Left forelimb (tissue), 1 donor: ENCODE measurements around the gene FAM13A.

Experiments
- DNase-seq: peaks from one replicate; pipeline ENCODE4 v3.0.0-alpha.2; 2018; ENCODE audit warnings: low spot score

Gene FAM13A

GRCh38 chr4:88836216-88836615 lies 220.8 kb downstream of the FAM13A start:
- DNase-seq, result no peak

- no peak for DNase-seq
Observed at GRCh38 chr4:88831031-88831430, 226.0 kb downstream of the FAM13A start.

GRCh38 chr4:88830598-88830997 lies 226.4 kb downstream of the FAM13A start:
- DNase-seq, result no peak

- no peak for DNase-seq
Observed at GRCh38 chr4:88828842-88829571, 228.0 kb downstream of the FAM13A start.

GRCh38 chr4:88827442-88827841 lies 229.5 kb downstream of the FAM13A start:
- DNase-seq, result no peak

GRCh38 chr4:88826771-88827170 lies 230.2 kb downstream of the FAM13A start:
- no peak for DNase-seq

GRCh38 chr4:88825931-88826330 lies 231.1 kb downstream of the FAM13A start:
- DNase-seq, result no peak

- DNase-seq, result peak; percentile 89
Observed at GRCh38 chr4:88823058-88823919, 233.7 kb downstream of the FAM13A start.

- no peak for DNase-seq
Observed at GRCh38 chr4:88822034-88822789, 234.8 kb downstream of the FAM13A start.

GRCh38 chr4:88821522-88821921 lies 235.5 kb downstream of the FAM13A start:
- no peak for DNase-seq

- no peak for DNase-seq
Observed at GRCh38 chr4:88820698-88821415, 236.1 kb downstream of the FAM13A start.

- no peak for DNase-seq
Observed at GRCh38 chr4:88819818-88820697, 236.9 kb downstream of the FAM13A start.

- no peak for DNase-seq
Observed at GRCh38 chr4:88818631-88819470, 238.1 kb downstream of the FAM13A start.

GRCh38 chr4:88817740-88818139 lies 239.2 kb downstream of the FAM13A start:
- DNase-seq, result no peak

GRCh38 chr4:88816360-88816759 lies 240.6 kb downstream of the FAM13A start:
- no peak for DNase-seq

GRCh38 chr4:88814043-88814617 lies 242.9 kb downstream of the FAM13A start:
- no peak for DNase-seq

- no peak for DNase-seq
Observed at GRCh38 chr4:88813013-88813412, 244.0 kb downstream of the FAM13A start.

GRCh38 chr4:88812420-88812819 lies 244.6 kb downstream of the FAM13A start:
- DNase-seq, result no peak

GRCh38 chr4:88811904-88812303 lies 245.1 kb downstream of the FAM13A start:
- no peak for DNase-seq

GRCh38 chr4:88810325-88810724 lies 246.7 kb downstream of the FAM13A start:
- DNase-seq, result no peak
